Liver (tissue), 9 donors: ENCODE results near the gene PTPRQ. TPM values are rescaled to one million over a fixed set of nuclear protein-coding genes. Genes with fewer than 3 reads are reported as not detected.

Source experiments
- DNase-seq: peaks from one replicate; pipeline ENCODE4 v3.0.0-alpha.2; 2017; ENCODE audit warnings: low spot score
- H3K27ac ChIP-seq, 2 donors: one replicate each; pipeline ENCODE4 v1.7.0; 2013; ENCODE audit warnings: inconsistent platforms in 2 of 2, low read length in 2 of 2, control low read depth in 1 of 2, low read depth in 1 of 2, mild to moderate bottlenecking in 1 of 2
- H3K27me3 ChIP-seq, 4 donors: one replicate each; pipeline versions ENCODE4 v1.6.1 to v1.7.0; 2013; ENCODE audit warnings: low read length in 3 of 4, inconsistent platforms in 1 of 4, mild to moderate bottlenecking in 1 of 4, moderate library complexity in 1 of 4; ENCODE audit not compliant: control insufficient read depth in 4 of 4, insufficient read depth in 4 of 4
- H3K36me3 ChIP-seq, 4 donors: one replicate each; pipeline versions ENCODE4 v1.6.1 to v1.7.0; 2013; ENCODE audit warnings: low read length in 3 of 4, mild to moderate bottlenecking in 3 of 4, low read depth in 1 of 4, moderate library complexity in 1 of 4; ENCODE audit not compliant: control insufficient read depth in 4 of 4, insufficient read depth in 3 of 4
- H3K4me1 ChIP-seq, 4 donors: one replicate each; pipeline versions ENCODE4 v1.6.1 to v1.7.0; 2013; ENCODE audit warnings: low read length in 3 of 4, mild to moderate bottlenecking in 3 of 4, moderate library complexity in 1 of 4; ENCODE audit not compliant: control insufficient read depth in 4 of 4, insufficient read depth in 4 of 4
- H3K4me3 ChIP-seq, 3 donors: one replicate each; pipeline versions ENCODE4 v1.6.1 to v1.7.0; 2013; ENCODE audit warnings: low read length in 3 of 3, control low read depth in 1 of 3, low read depth in 1 of 3, mild to moderate bottlenecking in 1 of 3
- H3K9ac ChIP-seq, 2 donors: one replicate each; pipeline ENCODE4 v1.7.0; 2013; ENCODE audit warnings: low read length in 2 of 2, mild to moderate bottlenecking in 2 of 2, moderate library complexity in 2 of 2, control low read depth in 1 of 2, low read depth in 1 of 2
- H3K9me3 ChIP-seq, 4 donors: one replicate each; pipeline versions ENCODE4 v1.6.1 to v1.7.0; 2013; ENCODE audit warnings: low read length in 3 of 4; ENCODE audit not compliant: control insufficient read depth in 4 of 4
- EGR1 ChIP-seq, 2 donors: IDR thresholded peaks; 2 replicates each; pipeline ENCODE4 v1.6.1; 2016 to 2018; ENCODE audit warnings: antibody characterized with exemption in 2 of 2, low read depth in 2 of 2
- FOXA1 ChIP-seq: IDR thresholded peaks from 2 replicates; pipeline ENCODE4 v1.6.1; 2016; ENCODE audit warnings: antibody characterized with exemption
- FOXA2 ChIP-seq: IDR thresholded peaks from 2 replicates; pipeline ENCODE4 v1.6.1; 2016; ENCODE audit warnings: antibody characterized with exemption
- GABPA ChIP-seq, 2 donors: IDR thresholded peaks in 1 of 2; conservative IDR thresholded peaks in 1 of 2; 2 replicates each; pipeline ENCODE4 v1.6.1; 2016; ENCODE audit warnings: antibody characterized with exemption in 2 of 2, mild to moderate bottlenecking in 1 of 2, moderate library complexity in 1 of 2
- HNF4A ChIP-seq, 2 donors: conservative IDR thresholded peaks; 2 replicates each; pipeline ENCODE4 v1.6.1; 2016; ENCODE audit warnings: antibody characterized with exemption in 2 of 2, mild to moderate bottlenecking in 2 of 2
- HNF4G ChIP-seq: IDR thresholded peaks from 2 replicates; pipeline ENCODE4 v1.6.1; 2016; ENCODE audit warnings: antibody characterized with exemption
- JUND ChIP-seq, 2 donors: IDR thresholded peaks; 2 replicates each; pipeline ENCODE4 v1.6.1; 2016; ENCODE audit warnings: antibody characterized with exemption in 2 of 2
- NR2F2 ChIP-seq: IDR thresholded peaks from 2 replicates; pipeline ENCODE4 v1.6.1; 2016; ENCODE audit warnings: antibody characterized with exemption
- RAD21 ChIP-seq, 2 donors: IDR thresholded peaks; 2 replicates each; pipeline ENCODE4 v1.6.1; 2016; ENCODE audit warnings: antibody characterized with exemption in 2 of 2, mild to moderate bottlenecking in 2 of 2
- RXRA ChIP-seq, 2 donors: IDR thresholded peaks; 2 replicates each; pipeline ENCODE4 v1.6.1; 2017 to 2018; ENCODE audit warnings: antibody characterized with exemption in 2 of 2, mild to moderate bottlenecking in 1 of 2
- SP1 ChIP-seq: IDR thresholded peaks from 2 replicates; pipeline ENCODE4 v1.6.1; 2018; ENCODE audit warnings: antibody characterized with exemption, mild to moderate bottlenecking
- TAF1 ChIP-seq: conservative IDR thresholded peaks from 2 replicates; pipeline ENCODE4 v1.6.1; 2016; ENCODE audit warnings: antibody characterized with exemption, mild to moderate bottlenecking
- YY1 ChIP-seq: IDR thresholded peaks from 2 replicates; pipeline ENCODE4 v1.6.1; 2016; ENCODE audit warnings: antibody characterized with exemption, mild to moderate bottlenecking
- WGBS: extraction: QIAGEN DNeasy Blood & Tissue Kit; methylation state at CpG from one replicate; pipeline ENCODE4 v1.1.7; 2013; 5-methylcytosine and 5-hydroxymethylcytosine counted together
- polyA plus RNA-seq, 2 donors: library from polyadenylated mRNA; stranded (reverse) in 1 of 2; unstranded in 1 of 2; fragments of 200-250 nt in 1 of 2; fragments of >200 nt in 1 of 2; fragmentation: Nextera tagmentation in 1 of 2; extraction: Ambion mirVana in 1 of 2; gene quantifications; one replicate each; pipeline versions ENCODE4 v1.2.1 to v1.2.3, GENCODE V29; 2013 to 2015
- total RNA-seq, 2 donors: library from RNA; depleted of rRNA; stranded (reverse); fragments of >200 nt; gene quantifications; one replicate each; pipeline ENCODE4 v1.2.3, GENCODE V29; 2014
- TF ChIP-seq, protein P1 (sequence below): IDR thresholded peaks from 2 replicates; pipeline ENCODE4 v1.6.1; 2016; ENCODE audit warnings: antibody characterized with exemption
- TF ChIP-seq, protein P2 (sequence below): IDR thresholded peaks from 2 replicates; pipeline ENCODE4 v1.6.1; 2016; ENCODE audit warnings: antibody characterized with exemption
- TF ChIP-seq, protein P3 (sequence below): IDR thresholded peaks from 2 replicates; pipeline ENCODE4 v1.6.1; 2016; ENCODE audit warnings: antibody characterized with exemption, mild to moderate bottlenecking
- TF ChIP-seq, protein P4 (sequence below): fragments of 150-350 bp; IDR thresholded peaks from 2 replicates; pipeline ENCODE4 v1.5.1; 2017; ENCODE audit warnings: improper control_type of control experiment, low read depth, low read length; ENCODE audit not compliant: missing input control
- TF ChIP-seq, protein P5 (sequence below): IDR thresholded peaks from 2 replicates; pipeline ENCODE4 v1.6.1; 2016; ENCODE audit warnings: antibody characterized with exemption
- donor health status: healthy.
- donor health status: healthy.
- donor health status: healthy.
- donor health status: healthy.
- donor health status: healthy.

Gene PTPRQ
- total and polyA plus RNA-seq, 4 donors: 0.02 to 0.08 (median 0.04) TPM

DNA sequence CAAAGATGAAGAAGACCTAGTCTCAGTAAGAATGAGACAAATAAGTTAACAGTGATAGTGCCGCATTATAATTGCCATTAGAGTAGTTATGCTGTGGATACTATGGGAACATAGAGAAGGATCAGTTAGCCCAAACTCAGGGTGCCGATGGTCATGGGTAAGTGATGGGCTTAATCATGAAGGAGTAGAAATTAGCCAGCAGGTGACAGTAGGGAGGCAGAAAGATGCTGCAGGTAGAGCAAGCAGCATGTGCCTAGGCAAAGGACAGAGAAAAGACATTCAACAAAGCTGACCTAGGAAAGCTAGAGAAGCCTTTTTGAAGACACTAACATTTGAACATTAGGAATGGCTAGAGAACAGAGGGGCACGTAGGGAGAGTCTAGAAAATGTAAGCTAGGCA is 30.6 kb upstream of the PTPRQ start:
- Histone ChIP-seq H3K9ac (no peak overlapping the region), H3K36me3 (no peaks in the 10 kb centered on the region), H3K27me3 (peaks cover 0 to 3% (median 0%) of the 10 kb centered on the region in 4 donors), H3K4me1 (no peaks in the 10 kb centered on the region), H3K9me3 (no peaks in the 10 kb centered on the region), H3K27ac (no peak overlapping the region), H3K4me3 (no peak overlapping the region)
- TF ChIP-seq, protein P1, sequence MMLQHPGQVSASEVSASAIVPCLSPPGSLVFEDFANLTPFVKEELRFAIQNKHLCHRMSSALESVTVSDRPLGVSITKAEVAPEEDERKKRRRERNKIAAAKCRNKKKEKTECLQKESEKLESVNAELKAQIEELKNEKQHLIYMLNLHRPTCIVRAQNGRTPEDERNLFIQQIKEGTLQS: no peak
- TF ChIP-seq RAD21 (IDR thresholded peaks at IDR 0.05) (peak in 1 of 2 donors; percentile 6), TAF1 (no peak)
- no peak for DNase-seq
- 87% methylated on average over 3 of the region's 3 CpGs for WGBS

DNA sequence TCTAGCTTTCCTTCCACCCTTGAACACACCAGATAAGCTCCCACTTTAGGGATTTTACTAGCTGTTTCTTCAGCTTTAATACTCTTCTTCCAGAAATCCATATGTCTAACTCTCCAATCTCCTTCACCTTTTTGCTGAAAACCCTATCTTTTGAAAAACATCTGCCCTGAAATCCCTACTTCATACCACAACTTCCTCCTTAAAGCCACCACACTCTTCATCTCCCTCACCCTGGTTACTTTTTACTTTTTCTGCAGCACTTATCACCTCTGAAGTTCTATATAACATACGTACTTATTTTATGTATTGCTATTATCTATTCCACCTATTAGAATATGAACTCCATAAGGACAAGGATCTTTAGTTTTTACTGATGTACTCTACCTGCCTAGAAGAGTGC is 28.6 kb upstream of the PTPRQ start:
- Histone ChIP-seq H3K4me3 (no peak overlapping the region), H3K27me3 (peaks cover 0 to 2% (median 0%) of the 10 kb centered on the region in 4 donors), H3K9ac (no peak overlapping the region), H3K4me1 (no peaks in the 10 kb centered on the region), H3K36me3 (no peaks in the 10 kb centered on the region), H3K27ac (no peak overlapping the region), H3K9me3 (no peaks in the 10 kb centered on the region)
- 66% methylated on average over 1 of the region's 1 CpG for WGBS
- TF ChIP-seq YY1 (no peak), FOXA2 (no peak), HNF4A (conservative IDR thresholded peaks at IDR 0.05) (no peak)
- TF ChIP-seq, protein P2, sequence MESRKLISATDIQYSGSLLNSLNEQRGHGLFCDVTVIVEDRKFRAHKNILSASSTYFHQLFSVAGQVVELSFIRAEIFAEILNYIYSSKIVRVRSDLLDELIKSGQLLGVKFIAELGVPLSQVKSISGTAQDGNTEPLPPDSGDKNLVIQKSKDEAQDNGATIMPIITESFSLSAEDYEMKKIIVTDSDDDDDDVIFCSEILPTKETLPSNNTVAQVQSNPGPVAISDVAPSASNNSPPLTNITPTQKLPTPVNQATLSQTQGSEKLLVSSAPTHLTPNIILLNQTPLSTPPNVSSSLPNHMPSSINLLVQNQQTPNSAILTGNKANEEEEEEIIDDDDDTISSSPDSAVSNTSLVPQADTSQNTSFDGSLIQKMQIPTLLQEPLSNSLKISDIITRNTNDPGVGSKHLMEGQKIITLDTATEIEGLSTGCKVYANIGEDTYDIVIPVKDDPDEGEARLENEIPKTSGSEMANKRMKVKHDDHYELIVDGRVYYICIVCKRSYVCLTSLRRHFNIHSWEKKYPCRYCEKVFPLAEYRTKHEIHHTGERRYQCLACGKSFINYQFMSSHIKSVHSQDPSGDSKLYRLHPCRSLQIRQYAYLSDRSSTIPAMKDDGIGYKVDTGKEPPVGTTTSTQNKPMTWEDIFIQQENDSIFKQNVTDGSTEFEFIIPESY: no peak
- no peak for DNase-seq

GRCh38 chr12:80419644-80420043 is 24.4 kb upstream of the PTPRQ start:
- Histone ChIP-seq H3K4me3 (no peak overlapping the region), H3K27ac (no peak overlapping the region), H3K9ac (no peak overlapping the region), H3K9me3 (no peaks in the 10 kb centered on the region), H3K27me3 (no peaks in the 10 kb centered on the region), H3K4me1 (no peaks in the 10 kb centered on the region), H3K36me3 (no peaks in the 10 kb centered on the region)
- no peak for DNase-seq
- TF ChIP-seq GABPA (IDR thresholded peaks at IDR 0.05 in 1 of 2, conservative IDR thresholded peaks at IDR 0.05 in 1 of 2) (no peak), RAD21 (IDR thresholded peaks at IDR 0.05) (no peak), HNF4A (conservative IDR thresholded peaks at IDR 0.05) (no peak), FOXA1 (no peak), TAF1 (no peak), SP1 (no peak), NR2F2 (no peak), RXRA (IDR thresholded peaks at IDR 0.05) (no peak), JUND (IDR thresholded peaks at IDR 0.05) (no peak), HNF4G (no peak), YY1 (no peak), EGR1 (IDR thresholded peaks at IDR 0.05; ENCODE audit: low read depth in 2 of 2) (no peak), FOXA2 (no peak)
- TF ChIP-seq, protein P3, sequence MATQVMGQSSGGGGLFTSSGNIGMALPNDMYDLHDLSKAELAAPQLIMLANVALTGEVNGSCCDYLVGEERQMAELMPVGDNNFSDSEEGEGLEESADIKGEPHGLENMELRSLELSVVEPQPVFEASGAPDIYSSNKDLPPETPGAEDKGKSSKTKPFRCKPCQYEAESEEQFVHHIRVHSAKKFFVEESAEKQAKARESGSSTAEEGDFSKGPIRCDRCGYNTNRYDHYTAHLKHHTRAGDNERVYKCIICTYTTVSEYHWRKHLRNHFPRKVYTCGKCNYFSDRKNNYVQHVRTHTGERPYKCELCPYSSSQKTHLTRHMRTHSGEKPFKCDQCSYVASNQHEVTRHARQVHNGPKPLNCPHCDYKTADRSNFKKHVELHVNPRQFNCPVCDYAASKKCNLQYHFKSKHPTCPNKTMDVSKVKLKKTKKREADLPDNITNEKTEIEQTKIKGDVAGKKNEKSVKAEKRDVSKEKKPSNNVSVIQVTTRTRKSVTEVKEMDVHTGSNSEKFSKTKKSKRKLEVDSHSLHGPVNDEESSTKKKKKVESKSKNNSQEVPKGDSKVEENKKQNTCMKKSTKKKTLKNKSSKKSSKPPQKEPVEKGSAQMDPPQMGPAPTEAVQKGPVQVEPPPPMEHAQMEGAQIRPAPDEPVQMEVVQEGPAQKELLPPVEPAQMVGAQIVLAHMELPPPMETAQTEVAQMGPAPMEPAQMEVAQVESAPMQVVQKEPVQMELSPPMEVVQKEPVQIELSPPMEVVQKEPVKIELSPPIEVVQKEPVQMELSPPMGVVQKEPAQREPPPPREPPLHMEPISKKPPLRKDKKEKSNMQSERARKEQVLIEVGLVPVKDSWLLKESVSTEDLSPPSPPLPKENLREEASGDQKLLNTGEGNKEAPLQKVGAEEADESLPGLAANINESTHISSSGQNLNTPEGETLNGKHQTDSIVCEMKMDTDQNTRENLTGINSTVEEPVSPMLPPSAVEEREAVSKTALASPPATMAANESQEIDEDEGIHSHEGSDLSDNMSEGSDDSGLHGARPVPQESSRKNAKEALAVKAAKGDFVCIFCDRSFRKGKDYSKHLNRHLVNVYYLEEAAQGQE: no peak
- TF ChIP-seq, protein P2: no peak
- TF ChIP-seq, protein P1: no peak
- TF ChIP-seq, protein P4, sequence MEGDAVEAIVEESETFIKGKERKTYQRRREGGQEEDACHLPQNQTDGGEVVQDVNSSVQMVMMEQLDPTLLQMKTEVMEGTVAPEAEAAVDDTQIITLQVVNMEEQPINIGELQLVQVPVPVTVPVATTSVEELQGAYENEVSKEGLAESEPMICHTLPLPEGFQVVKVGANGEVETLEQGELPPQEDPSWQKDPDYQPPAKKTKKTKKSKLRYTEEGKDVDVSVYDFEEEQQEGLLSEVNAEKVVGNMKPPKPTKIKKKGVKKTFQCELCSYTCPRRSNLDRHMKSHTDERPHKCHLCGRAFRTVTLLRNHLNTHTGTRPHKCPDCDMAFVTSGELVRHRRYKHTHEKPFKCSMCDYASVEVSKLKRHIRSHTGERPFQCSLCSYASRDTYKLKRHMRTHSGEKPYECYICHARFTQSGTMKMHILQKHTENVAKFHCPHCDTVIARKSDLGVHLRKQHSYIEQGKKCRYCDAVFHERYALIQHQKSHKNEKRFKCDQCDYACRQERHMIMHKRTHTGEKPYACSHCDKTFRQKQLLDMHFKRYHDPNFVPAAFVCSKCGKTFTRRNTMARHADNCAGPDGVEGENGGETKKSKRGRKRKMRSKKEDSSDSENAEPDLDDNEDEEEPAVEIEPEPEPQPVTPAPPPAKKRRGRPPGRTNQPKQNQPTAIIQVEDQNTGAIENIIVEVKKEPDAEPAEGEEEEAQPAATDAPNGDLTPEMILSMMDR: no peak
- TF ChIP-seq, protein P5, sequence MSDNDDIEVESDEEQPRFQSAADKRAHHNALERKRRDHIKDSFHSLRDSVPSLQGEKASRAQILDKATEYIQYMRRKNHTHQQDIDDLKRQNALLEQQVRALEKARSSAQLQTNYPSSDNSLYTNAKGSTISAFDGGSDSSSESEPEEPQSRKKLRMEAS: no peak
